Hepatocyte (in vitro differentiated cells): ENCODE results near the gene VWC2.

Experiments used
- CTCF ChIP-seq: fragments of 200-600 bp; sonication (generic); IDR thresholded peaks from 2 replicates; pipeline ENCODE4 v1.5.1; 2016; ENCODE audit warnings: antibody characterized with exemption, mild to moderate bottlenecking; ENCODE audit not compliant: poor library complexity
- EZH2 ChIP-seq: fragments of 200-600 bp; sonication (generic); IDR thresholded peaks from 2 replicates; pipeline ENCODE4 v1.6.1; 2016; ENCODE audit warnings: antibody characterized with exemption, mild to moderate bottlenecking, borderline replicate concordance
- EZH2phosphoT487 ChIP-seq: fragments of 200-600 bp; sonication (generic); IDR thresholded peaks from one replicate; pipeline ENCODE4 v1.6.1; 2018; ENCODE audit warnings: antibody characterized with exemption, mild to moderate bottlenecking, low read depth, moderate library complexity; ENCODE audit not compliant: unreplicated experiment, severe bottlenecking

GRCh38 chr7:49805371-49806007 is 32.1 kb downstream of the VWC2 start:
- TF ChIP-seq CTCF (no peak), EZH2 (no peak), EZH2phosphoT487 (no peak)
